Esophagus (tissue), 2 donors: Measurements from ENCODE around the gene GSC2. TPM values are rescaled to one million over a fixed set of nuclear protein-coding genes. Genes with fewer than 3 reads are reported as not detected.
"Not testable (repeated sequence)": the region's sequence is repeated elsewhere in the genome, so short reads cannot be mapped to it uniquely, and the experiment has no call there.

ENCODE experiments used
- H3K27ac ChIP-seq, 2 donors: one replicate each; pipeline ENCODE4 v1.5.1; 2013; ENCODE audit warnings: low read depth in 2 of 2, mild to moderate bottlenecking in 2 of 2, inconsistent platforms in 1 of 2, low read length in 1 of 2, moderate library complexity in 1 of 2
- H3K27me3 ChIP-seq, 2 donors: one replicate each; pipeline ENCODE4 v1.6.1; 2013; ENCODE audit warnings: low read length in 2 of 2, control low read depth in 1 of 2, mild to moderate bottlenecking in 1 of 2; ENCODE audit not compliant: insufficient read depth in 2 of 2, control insufficient read depth in 1 of 2
- H3K36me3 ChIP-seq, 2 donors: one replicate each; pipeline ENCODE4 v1.6.1; 2013; ENCODE audit warnings: low read length in 1 of 2; ENCODE audit not compliant: control insufficient read depth in 2 of 2, insufficient read depth in 2 of 2
- H3K4me1 ChIP-seq, 2 donors: one replicate each; pipeline ENCODE4 v1.6.1; 2013; ENCODE audit warnings: low read length in 1 of 2; ENCODE audit not compliant: control insufficient read depth in 2 of 2, insufficient read depth in 2 of 2
- H3K4me3 ChIP-seq, 2 donors: one replicate each; pipeline ENCODE4 v1.5.1; 2013; ENCODE audit warnings: low read length in 2 of 2, mild to moderate bottlenecking in 2 of 2, low read depth in 1 of 2, moderate library complexity in 1 of 2
- H3K9me3 ChIP-seq, 2 donors: one replicate each; pipeline ENCODE4 v1.6.1; 2013; ENCODE audit warnings: mild to moderate bottlenecking in 2 of 2, low read depth in 1 of 2, low read length in 1 of 2, moderate library complexity in 1 of 2; ENCODE audit not compliant: control insufficient read depth in 2 of 2, insufficient read depth in 1 of 2
- WGBS, 2 donors: extraction: QIAGEN DNeasy Blood & Tissue Kit; methylation state at CpG; one replicate each; pipeline ENCODE4 v1.1.7; 2013; 5-methylcytosine and 5-hydroxymethylcytosine counted together
- polyA plus RNA-seq, 2 donors: library from polyadenylated mRNA; stranded (reverse); fragments of 200-250 nt; gene quantifications; one replicate each; pipeline ENCODE4 v1.2.3, GENCODE V29; 2013
- donor health status: healthy with polysubstance abuse.
- donor health status: Bipolar disorder and iron deficiency.

GSC2 gene
- polyA plus RNA-seq, 2 donors, result not detected

- not testable (repeated sequence) for H3K36me3 ChIP-seq, H3K9me3 ChIP-seq, H3K27ac ChIP-seq, H3K4me3 ChIP-seq, H3K4me1 ChIP-seq
- 69 to 74% methylated on average over 9 of the region's 9 CpGs for WGBS, 2 donors
- peaks cover 0 to 10% of the 10 kb centered on the region in 2 donors for H3K27me3 ChIP-seq
Measured at GRCh38 chr22:19156109-19156508, 6.0 kb upstream of the GSC2 start.

- Histone ChIP-seq H3K4me1 (no peaks in the 10 kb centered on the region), H3K27me3 (peaks cover 10 to 28% of the 10 kb centered on the region in 2 donors), H3K27ac (no peak overlapping the region), H3K36me3 (no peaks in the 10 kb centered on the region), H3K4me3 (no peak overlapping the region), H3K9me3 (peaks cover 0 to 4% of the 10 kb centered on the region in 2 donors)
- WGBS, 2 donors, result 54 to 56% methylated on average over 11 of the region's 11 CpGs
Measured at GRCh38 chr22:19152942-19153883, 3.1 kb upstream of the GSC2 start.

- peaks cover 11 to 31% of the 10 kb centered on the region in 2 donors for H3K27me3 ChIP-seq
- H3K4me3 ChIP-seq, result no peak overlapping the region
- no peaks in the 10 kb centered on the region for H3K36me3 ChIP-seq
- peaks cover 0 to 4% of the 10 kb centered on the region in 2 donors for H3K9me3 ChIP-seq
- no peak overlapping the region for H3K27ac ChIP-seq
- H3K4me1 ChIP-seq, result no peaks in the 10 kb centered on the region
- 52 to 56% methylated on average over 10 of the region's 10 CpGs for WGBS, 2 donors
Measured at GRCh38 chr22:19151329-19152191, 1.5 kb upstream of the GSC2 start.

DNA sequence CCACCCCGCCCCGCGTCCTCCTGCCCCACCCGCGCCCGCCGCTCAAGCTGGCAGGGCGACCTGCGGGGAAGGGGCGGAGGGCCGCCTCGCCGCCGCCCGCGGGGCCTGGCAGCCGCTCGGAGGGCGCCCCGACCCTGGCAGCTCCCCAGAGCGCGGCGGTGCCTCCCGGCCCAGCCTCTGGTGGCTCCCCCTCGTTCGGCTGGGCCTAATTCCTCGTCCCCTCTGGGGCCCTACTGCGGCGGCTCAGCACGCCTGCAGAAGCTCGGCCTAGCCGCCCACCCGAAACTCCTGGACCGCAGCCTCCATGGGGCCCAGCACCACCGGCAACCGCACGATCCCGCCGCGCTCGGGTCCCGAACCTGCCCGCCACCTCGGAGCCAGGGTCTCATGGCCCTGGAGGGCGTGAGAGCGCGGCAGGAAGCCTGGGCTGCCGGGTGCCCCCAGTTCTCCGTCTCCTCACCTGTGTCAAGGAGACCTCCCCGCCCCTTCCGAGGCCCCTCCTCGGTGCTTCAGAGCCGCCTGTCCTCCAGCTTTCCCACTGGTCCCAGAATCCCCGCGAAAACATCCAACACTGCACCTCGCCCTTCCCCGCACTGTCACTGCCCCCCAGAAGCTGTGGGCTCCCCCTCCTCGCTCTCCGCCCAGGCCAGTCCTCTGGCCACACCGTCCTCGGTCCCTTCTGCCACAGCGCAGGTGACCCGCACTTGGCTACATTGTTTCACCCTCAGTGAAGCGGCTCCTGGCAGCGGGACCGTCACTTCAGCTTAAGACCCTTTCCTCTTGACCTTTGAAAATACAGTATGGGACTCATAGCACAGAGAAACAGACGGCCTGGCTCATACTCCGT lies 613 bp upstream of the GSC2 start:
- H3K9me3 ChIP-seq, result peaks cover 0 to 4% of the 10 kb centered on the region in 2 donors
- H3K36me3 ChIP-seq, result no peaks in the 10 kb centered on the region
- H3K4me1 ChIP-seq, result no peaks in the 10 kb centered on the region
- H3K27ac ChIP-seq, result no peak overlapping the region
- peak overlapping the region in 1 of 2 donors; percentile 34 for H3K4me3 ChIP-seq
- peaks cover 11 to 31% of the 10 kb centered on the region in 2 donors for H3K27me3 ChIP-seq
- 9 to 11% methylated on average over 64 to 68 of the region's 68 CpGs for WGBS, 2 donors

GRCh38 chr22:19149047-19149883 lies 827 bp downstream of the GSC2 start:
- no peaks in the 10 kb centered on the region for H3K4me1 ChIP-seq
- 3% methylated on average over 75 to 92 of the region's 92 CpGs for WGBS, 2 donors
- H3K27me3 ChIP-seq, result peaks cover 11 to 31% of the 10 kb centered on the region in 2 donors
- H3K4me3 ChIP-seq, result peak overlapping the region in 1 of 2 donors; percentile 34
- no peaks in the 10 kb centered on the region for H3K36me3 ChIP-seq
- H3K27ac ChIP-seq, result no peak overlapping the region
- H3K9me3 ChIP-seq, result peaks cover 0 to 4% of the 10 kb centered on the region in 2 donors

- H3K27ac ChIP-seq, result no peak overlapping the region
- peaks cover 0 to 2% of the 10 kb centered on the region in 2 donors for H3K4me1 ChIP-seq
- no peaks in the 10 kb centered on the region for H3K36me3 ChIP-seq
- H3K9me3 ChIP-seq, result peaks cover 0 to 4% of the 10 kb centered on the region in 2 donors
- WGBS, 2 donors, result 34% methylated on average over 33 of the region's 33 CpGs
- H3K4me3 ChIP-seq, result no peak overlapping the region
- H3K27me3 ChIP-seq, result peaks cover 11 to 31% of the 10 kb centered on the region in 2 donors
Measured at GRCh38 chr22:19148417-19149046, 1.6 kb downstream of the GSC2 start.

DNA sequence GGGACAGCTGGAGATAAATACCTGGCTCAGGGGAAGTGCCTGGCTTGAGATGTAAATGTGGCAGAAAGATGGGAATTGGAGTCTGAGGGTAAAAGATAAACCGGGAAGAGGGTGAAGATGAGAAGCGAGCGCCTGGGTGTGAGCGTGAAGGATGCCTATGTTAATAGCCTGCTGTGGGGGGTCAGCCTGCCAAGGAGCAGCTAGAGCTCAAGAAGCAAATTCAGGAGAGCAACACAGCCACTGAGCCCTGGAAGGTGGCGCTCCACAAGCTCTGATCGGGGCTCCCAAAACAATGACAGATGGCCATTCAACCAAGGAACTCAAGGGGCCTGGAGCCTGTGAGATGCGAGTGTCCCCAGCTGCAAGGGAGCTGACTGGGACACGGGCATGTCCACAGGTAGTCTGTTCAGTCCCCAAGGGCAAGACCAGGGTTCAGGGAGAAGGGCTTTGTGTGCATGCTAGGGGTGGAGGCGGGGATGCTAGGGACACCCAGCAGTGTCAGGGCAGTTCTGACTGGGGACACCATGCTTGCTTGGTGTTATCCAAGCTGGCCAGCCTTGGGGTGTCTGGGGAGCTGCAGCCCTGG lies 2.8 kb downstream of the GSC2 start:
- 53 to 54% methylated on average over 9 of the region's 9 CpGs for WGBS, 2 donors
- Histone ChIP-seq H3K27ac (no peak overlapping the region), H3K36me3 (peaks cover 2% of the 10 kb centered on the region in 2 donors), H3K4me3 (no peak overlapping the region), H3K9me3 (peaks cover 0 to 4% of the 10 kb centered on the region in 2 donors), H3K4me1 (peaks cover 0 to 5% of the 10 kb centered on the region in 2 donors), H3K27me3 (peaks cover 11 to 31% of the 10 kb centered on the region in 2 donors)
